Osteocyte (in vitro differentiated cells): Measurements from ENCODE around the gene LAMA1. TPM values are rescaled to one million over a fixed set of nuclear protein-coding genes. Genes with fewer than 3 reads are reported as not detected.
A peak's percentile ranks its signal among the peaks of the same experiment; 100 is the strongest.

Source experiments
- DNase-seq: peaks from one replicate; pipeline ENCODE4 v3.0.0; 2021; ENCODE audit warnings: mixed read lengths; ENCODE audit not compliant: unreplicated experiment; ENCODE audit errors: extremely low spot score
- H3K27ac Mint-ChIP-seq: one replicate; pipeline ENCODE4 v1.8.0; 2021; ENCODE audit warnings: mild to moderate bottlenecking, mixed read lengths; ENCODE audit not compliant: unreplicated experiment
- H3K27me3 Mint-ChIP-seq: one replicate; pipeline ENCODE4 v1.8.0; 2021; ENCODE audit warnings: mixed read lengths; ENCODE audit not compliant: unreplicated experiment
- H3K36me3 Mint-ChIP-seq: one replicate; pipeline ENCODE4 v1.8.0; 2021; ENCODE audit warnings: mixed read lengths; ENCODE audit not compliant: unreplicated experiment
- H3K4me1 Mint-ChIP-seq: one replicate; pipeline ENCODE4 v1.8.0; 2021; ENCODE audit warnings: mixed read lengths; ENCODE audit not compliant: unreplicated experiment
- H3K4me3 Mint-ChIP-seq: one replicate; pipeline ENCODE4 v1.8.0; 2021; ENCODE audit warnings: mild to moderate bottlenecking, moderate library complexity, mixed read lengths; ENCODE audit not compliant: unreplicated experiment
- H3K9me3 Mint-ChIP-seq: one replicate; pipeline ENCODE4 v1.8.0; 2021; ENCODE audit warnings: mixed read lengths; ENCODE audit not compliant: unreplicated experiment
- CTCF ChIP-seq: fragments of 200-600 bp; sonication (generic); IDR thresholded peaks from 2 replicates; pipeline ENCODE4 v1.5.0; 2021; ENCODE audit warnings: antibody characterized with exemption, mild to moderate bottlenecking, moderate library complexity
- total RNA-seq: library from RNA; stranded (reverse); gene quantifications from 2 replicates; pipeline ENCODE4 v1.2.1, GENCODE V29; 2021

The LAMA1 gene
- total RNA-seq, 1 donor from 2014 or later: 0.30 TPM

- Mint-ChIP-seq H3K4me1 (no peaks in the 10 kb centered on the region), H3K9me3 (no peaks in the 10 kb centered on the region)
Observed at GRCh38 chr18:7021994-7022840, 95.4 kb downstream of the LAMA1 start.

GRCh38 chr18:7020995-7021777, 96.4 kb downstream of the LAMA1 start:
- no peak for TF ChIP-seq CTCF
- Mint-ChIP-seq H3K4me3 (no peak overlapping the region), H3K4me1 (no peaks in the 10 kb centered on the region), H3K36me3 (no peaks in the 10 kb centered on the region), H3K27ac (no peak overlapping the region), H3K9me3 (no peaks in the 10 kb centered on the region), H3K27me3 (no peaks in the 10 kb centered on the region)
- no peak for DNase-seq

More at GRCh38 chr18:7021994-7022840, 95.4 kb downstream of the LAMA1 start:
- Mint-ChIP-seq H3K36me3 (no peaks in the 10 kb centered on the region), H3K27ac (no peak overlapping the region), H3K27me3 (no peaks in the 10 kb centered on the region), H3K4me3 (no peak overlapping the region)
- DNase-seq: no peak
- peak; percentile 51 for TF ChIP-seq CTCF

- Mint-ChIP-seq H3K4me3 (no peak overlapping the region), H3K4me1 (no peaks in the 10 kb centered on the region), H3K9me3 (no peaks in the 10 kb centered on the region), H3K27ac (no peak overlapping the region), H3K27me3 (no peaks in the 10 kb centered on the region), H3K36me3 (no peaks in the 10 kb centered on the region)
- DNase-seq: no peak
- no peak for TF ChIP-seq CTCF
Observed at GRCh38 chr18:7017013-7017412, 100.6 kb downstream of the LAMA1 start.

- no peak overlapping the region for H3K27ac Mint-ChIP-seq
- H3K9me3 Mint-ChIP-seq: no peaks in the 10 kb centered on the region
- H3K27me3 Mint-ChIP-seq: no peaks in the 10 kb centered on the region
- H3K36me3 Mint-ChIP-seq: no peaks in the 10 kb centered on the region
- TF ChIP-seq CTCF: no peak
- no peak for DNase-seq
- no peak overlapping the region for H3K4me3 Mint-ChIP-seq
- H3K4me1 Mint-ChIP-seq: no peaks in the 10 kb centered on the region
Observed at GRCh38 chr18:7011142-7011541, 106.5 kb downstream of the LAMA1 start.

GRCh38 chr18:7004009-7004408, 113.6 kb downstream of the LAMA1 start:
- Mint-ChIP-seq H3K27me3 (peaks cover 20% of the 10 kb centered on the region), H3K27ac (no peak overlapping the region), H3K4me3 (no peak overlapping the region), H3K4me1 (no peaks in the 10 kb centered on the region), H3K9me3 (no peaks in the 10 kb centered on the region), H3K36me3 (no peaks in the 10 kb centered on the region)
- TF ChIP-seq CTCF: no peak
- DNase-seq: no peak
